SW480 (cell line): Measurements from ENCODE around the gene ZNF513.

ENCODE experiments used
- DNase-seq: peaks from one replicate; pipeline ENCODE4 v3.0.0-alpha.2; 2016; ENCODE audit warnings: low spot score

ZNF513 gene

DNA sequence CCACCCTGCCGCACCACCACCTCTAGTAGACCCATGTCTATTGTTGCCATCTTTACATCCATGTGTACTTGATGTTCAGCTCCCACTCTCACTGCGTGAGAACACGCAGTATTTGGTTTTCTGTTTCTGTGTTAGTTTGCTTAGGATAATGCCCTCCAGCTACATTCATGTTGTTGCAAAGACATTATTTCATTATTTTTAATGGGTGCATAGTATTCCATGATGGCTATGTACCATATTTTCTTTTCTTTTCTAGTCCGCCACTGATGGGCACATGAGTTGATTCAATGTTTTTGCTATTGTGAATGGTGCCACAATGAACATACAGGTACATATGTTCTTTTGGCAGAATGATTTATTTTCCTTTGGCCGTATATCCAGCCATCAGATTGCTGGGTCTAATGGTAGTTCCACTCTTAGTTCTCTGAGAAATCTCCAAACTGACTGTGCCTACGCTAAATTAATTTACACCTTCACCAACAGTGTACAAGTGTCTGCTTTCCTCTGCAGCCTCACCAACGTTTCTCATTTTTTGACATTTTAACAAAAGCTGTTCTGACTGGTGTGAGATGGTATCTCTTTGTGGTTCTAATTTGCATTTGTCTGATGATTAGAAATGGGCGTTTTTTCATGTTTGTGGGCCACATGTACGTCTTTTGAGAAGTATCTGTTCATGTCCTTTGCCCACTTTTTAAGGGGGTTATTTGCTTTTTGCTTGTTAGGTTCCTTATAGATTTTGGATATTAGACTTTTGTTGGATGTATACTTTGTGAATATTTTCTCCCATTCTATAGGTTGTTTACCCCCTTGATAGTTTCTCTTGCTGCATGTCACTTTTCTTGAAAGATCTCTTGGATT, 10.5 kb upstream of the ZNF513 start:
- no peak for DNase-seq

DNA sequence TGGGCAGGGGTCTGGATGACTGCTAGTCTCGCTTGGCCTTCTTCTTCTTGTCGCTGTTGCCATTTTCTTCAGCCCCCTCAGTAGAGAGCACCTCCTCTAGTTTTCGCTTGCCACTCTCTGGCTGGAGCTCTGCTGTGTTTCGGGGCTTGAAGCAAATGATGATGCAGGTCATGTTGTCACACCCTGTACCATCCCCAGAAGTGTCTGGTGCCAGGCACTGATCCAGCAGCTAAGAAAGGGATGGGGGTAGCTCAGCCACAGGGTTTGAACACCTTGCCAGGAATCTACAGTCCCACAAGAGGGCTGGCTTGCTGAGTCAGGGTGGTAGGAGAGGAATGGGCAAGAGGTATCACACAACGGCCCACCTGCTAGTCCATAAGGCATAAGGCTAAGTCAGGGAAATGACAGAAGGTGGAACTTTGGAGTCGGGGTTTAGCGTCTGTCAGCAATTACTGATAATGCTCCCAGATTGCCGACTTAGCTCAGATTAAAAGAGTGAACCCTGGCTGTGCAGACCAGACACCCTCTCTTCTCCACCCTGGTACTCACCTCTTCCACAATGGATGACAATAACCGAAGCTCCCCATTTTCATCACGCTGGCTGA, 1.1 kb upstream of the ZNF513 start:
- DNase-seq = no peak

GRCh38 chr2:27379836-27380625, 503 bp downstream of the ZNF513 start:
- peak; percentile 54 for DNase-seq

GRCh38 chr2:27379383-27379835, 1.1 kb downstream of the ZNF513 start:
- no peak for DNase-seq

GRCh38 chr2:27378809-27379290, 1.7 kb downstream of the ZNF513 start:
- DNase-seq = no peak

- no peak for DNase-seq
These were observed 2.3 kb downstream of the ZNF513 start for GRCh38 chr2:27378096-27378808.

DNA sequence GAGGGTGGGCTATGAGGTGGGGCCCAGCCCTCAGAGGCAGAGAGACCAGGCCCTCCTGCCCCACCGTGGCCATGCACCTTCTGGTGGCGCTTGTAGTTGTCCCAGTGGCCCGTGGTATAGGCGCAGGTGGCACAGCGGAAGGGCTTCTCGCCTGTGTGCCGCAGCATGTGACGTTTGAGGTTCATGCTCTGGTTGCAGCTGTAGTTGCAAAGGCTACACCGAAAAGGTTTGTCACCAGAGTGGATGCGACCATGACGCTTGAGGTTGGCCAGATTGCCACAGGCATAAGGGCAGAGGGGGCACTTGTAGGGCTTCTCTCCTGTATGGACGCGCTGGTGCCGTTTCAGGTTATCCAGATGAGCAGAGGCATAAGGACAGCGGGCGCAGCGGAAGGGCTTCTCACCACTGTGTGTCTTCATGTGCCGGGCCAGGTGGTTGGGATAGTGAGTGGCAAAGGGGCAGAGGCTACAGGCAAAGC, 2.9 kb downstream of the ZNF513 start:
- no peak for DNase-seq

DNA sequence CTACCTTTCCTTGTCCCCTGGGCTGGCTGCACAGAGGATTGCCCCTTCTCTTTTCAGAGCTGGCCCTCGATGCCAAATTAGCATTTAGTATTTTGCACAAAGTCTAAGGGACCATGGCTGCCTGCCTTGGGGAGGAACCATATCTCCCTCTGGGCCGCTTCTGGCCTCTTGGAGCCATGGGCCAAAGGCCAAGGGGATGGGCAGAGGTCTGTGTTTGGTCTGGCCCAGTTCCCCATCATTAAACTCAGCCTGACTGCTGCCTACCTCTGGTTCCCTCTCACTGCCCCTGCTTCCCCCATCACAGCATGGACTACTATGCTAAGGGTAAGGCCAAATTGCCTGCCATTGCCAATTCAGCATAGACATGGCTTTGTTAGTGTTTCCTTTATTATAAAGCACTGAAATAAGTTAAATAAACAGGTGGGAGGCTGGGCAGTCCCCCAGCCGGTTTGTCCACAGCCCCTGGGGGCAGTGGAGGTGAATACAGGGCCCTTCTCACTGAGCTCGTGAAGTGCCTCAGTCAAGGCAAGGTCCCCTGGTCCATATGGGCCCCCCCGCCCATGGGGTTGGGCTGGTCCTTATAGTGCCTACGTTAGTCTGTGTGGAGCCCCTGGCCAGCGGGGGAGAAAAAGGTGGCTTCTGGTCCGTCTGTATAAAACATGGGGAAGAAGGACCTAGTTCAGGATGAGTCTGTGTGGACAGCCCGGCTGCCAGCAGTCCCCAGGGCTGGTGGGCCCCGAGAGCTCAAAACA, 3.5 kb downstream of the ZNF513 start:
- no peak for DNase-seq

DNA sequence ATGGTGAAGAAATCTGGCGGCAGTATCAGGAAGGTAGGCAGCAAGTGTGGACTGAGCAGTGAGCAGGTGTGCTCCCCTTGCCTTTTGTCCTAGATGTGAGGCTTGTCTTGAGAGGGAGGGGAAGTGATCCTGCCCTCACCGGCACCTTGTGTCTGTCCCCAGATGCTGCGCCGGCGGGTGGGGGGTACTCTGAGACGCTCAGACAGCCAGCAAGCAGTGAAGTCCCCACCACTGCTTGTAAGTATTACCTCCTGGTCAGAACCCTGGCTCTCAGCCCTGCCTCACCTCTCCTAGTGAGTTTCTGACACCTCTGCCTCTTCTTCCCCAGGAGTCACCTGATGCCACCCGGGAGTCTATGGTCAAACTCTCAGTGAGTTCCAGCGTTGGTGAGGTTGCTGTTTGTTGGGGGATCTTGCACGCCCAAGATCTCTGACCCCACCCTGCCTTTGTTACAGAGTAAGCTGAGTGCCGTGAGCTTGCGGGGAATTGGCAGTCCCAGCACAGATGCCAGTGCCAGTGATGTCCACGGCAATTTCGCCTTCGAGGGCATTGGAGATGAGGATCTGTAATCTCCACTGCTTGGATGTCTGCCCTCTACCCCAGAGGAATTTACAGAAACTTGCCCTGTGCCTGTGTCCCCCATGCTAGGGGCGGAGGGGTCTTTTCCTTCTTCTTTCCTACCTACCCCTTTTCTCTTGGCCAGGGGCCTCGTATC, 4.2 kb downstream of the ZNF513 start:
- DNase-seq = no peak

DNA sequence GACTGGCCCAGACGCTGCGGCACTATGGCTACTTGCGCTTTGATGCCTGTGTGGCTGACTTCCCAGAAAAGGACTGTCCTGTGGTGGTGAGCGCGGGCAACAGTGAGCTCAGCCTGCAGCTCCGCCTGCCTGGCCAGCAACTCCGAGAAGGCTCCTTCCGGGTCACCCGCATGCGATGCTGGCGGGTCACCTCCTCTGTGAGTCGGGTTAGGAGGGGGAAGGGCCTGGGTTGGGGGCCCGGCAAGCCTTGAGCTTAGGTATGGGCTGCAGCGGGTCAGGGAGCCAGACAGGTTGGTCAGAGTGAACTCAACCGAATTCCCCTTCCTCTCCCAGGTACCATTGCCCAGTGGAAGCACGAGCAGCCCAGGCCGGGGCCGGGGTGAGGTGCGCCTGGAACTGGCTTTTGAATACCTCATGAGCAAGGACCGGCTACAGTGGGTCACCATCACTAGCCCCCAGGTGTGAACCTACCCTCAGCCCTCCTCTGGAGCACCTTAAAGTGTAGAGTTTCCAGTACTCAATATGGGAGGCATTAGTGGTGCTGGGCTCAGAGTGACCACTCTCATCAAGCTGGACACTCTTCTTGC, 4.9 kb downstream of the ZNF513 start:
- no peak for DNase-seq

DNA sequence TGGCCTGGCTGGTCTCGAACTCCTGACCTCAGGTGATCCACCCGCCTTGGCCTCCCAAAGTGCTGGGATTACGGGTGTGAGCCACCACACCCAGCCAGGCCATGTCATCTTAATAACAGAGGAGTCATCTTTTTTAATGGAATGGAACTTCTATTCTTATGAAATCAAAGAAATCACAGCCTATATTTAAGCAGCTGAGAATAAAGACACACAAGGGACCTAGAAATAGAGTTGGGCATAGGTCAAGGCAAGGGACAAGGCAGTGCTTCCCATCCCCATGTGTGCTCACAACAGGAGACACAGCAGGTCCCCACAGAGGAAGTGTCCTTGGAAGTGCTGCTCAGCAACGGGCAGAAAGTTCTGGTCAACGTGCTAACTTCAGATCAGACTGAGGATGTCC, 7.0 kb downstream of the ZNF513 start:
- no peak for DNase-seq

- no peak for DNase-seq
These were observed 7.6 kb downstream of the ZNF513 start for GRCh38 chr2:27372937-27373336.

GRCh38 chr2:27370816-27371620, 9.5 kb downstream of the ZNF513 start:
- DNase-seq = peak; percentile 54

GRCh38 chr2:27370026-27370815, 10.3 kb downstream of the ZNF513 start, which contains the start of the genes EIF2B4 and SNX17:
Gene EIF2B4 (minus strand): TSS chr2:27370338. CDS start chr2:27370314, 24 bp downstream.
Gene SNX17 (plus strand): TSS chr2:27370616. CDS start chr2:27370744, 128 bp downstream.
- DNase-seq = peak; percentile 99

DNA sequence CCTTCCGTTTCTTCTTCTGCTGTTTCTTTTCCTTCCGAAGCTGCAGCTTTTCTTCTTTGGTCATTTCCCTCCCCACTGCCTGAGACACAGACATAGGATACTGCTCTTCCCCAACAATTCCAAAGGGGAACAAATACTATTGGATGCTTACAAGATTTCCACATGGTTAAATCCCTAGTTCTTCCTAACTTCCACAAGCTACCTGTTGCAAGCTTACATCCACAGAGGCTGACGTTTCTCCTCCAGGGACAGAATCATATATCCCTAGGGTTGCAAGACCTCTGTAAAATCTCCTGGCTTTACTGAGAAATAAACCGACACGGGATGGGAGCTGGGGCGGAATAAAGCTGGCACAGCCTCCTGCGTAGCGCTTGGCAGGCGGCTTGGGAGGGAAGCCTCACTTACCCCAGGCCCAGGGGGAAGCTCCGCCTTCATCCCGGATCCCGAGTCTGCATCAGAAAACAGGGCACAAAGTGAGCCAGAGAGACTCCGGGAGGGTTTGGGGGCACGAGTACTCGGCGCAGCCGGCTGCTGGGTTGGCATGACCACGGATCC, 11.0 kb downstream of the ZNF513 start:
- peak; percentile 53 for DNase-seq

DNA sequence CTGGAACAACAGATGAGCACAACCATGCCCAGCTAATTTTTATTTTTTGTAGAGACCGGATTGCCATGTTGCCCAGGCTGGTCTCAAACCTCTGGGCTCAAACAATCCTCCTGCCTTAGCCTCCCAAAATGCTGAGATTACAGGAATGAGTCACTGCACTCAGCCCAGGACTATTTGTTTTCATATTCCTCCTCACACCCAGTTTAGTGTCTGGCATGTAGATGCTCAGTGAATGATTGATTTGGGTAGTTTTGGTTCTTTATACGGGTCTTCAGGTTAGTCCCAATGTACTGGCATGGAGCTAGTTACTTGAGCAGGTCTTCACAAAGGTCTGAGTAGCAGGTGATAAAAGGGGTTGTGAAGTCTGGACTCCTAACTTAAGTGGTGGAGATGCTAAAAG, 16.6 kb downstream of the ZNF513 start:
- DNase-seq = no peak

GRCh38 chr2:27362678-27363420, 17.7 kb downstream of the ZNF513 start:
- no peak for DNase-seq
